ENCODE results near the gene FOLR3. TPM values are rescaled to one million over a fixed set of nuclear protein-coding genes. Genes with fewer than 3 reads are reported as not detected.
"Not testable (repeated sequence)": the region's sequence is repeated elsewhere in the genome, so short reads cannot be mapped to it uniquely, and the experiment has no call there.

The FOLR3 gene
- total RNA-seq, result not detected

DNA sequence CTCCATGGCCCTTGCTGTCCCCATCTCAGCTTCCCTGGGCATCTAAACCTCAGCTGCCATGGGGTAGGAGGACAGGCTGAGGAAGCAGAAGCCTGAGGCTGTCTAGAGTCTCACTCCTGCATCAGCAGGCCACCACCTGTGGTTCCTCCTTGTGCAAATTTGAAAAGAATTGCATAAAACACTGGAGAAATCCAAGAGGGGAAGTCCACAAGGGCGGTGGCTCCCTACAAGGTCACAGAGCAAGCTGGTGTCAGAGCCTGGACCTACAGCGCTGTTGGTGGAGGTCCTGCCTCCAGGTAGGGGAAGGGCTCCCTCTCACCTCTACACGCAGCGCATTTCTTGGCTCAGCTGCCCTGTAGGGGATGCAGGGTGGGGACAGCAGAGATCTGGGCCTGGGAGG, at the start of gene FOLR3:
Gene FOLR3, plus strand, starts transcription at position 253 of the 400 bp plus-strand sequence. CDS start 228 bp downstream, outside the sequence.
- H3K9me3 ChIP-seq; H3K4me3 ChIP-seq; H3K36me3 ChIP-seq (replicated peaks in 1 of 2; ENCODE audit: insufficient read depth in 1 of 2, low read depth in 2 of 2); ATAC-seq; H3K27ac ChIP-seq; H3K27me3 ChIP-seq; intact Hi-C loops (cut with DNase I); H3K4me1 ChIP-seq: not testable (repeated sequence)
- WGBS, 2 donors, result 66 to 70% methylated on average over 2 to 4 of the region's 4 CpGs
- peak in 1 of 4 donors; percentile 22 for DNase-seq

DNA sequence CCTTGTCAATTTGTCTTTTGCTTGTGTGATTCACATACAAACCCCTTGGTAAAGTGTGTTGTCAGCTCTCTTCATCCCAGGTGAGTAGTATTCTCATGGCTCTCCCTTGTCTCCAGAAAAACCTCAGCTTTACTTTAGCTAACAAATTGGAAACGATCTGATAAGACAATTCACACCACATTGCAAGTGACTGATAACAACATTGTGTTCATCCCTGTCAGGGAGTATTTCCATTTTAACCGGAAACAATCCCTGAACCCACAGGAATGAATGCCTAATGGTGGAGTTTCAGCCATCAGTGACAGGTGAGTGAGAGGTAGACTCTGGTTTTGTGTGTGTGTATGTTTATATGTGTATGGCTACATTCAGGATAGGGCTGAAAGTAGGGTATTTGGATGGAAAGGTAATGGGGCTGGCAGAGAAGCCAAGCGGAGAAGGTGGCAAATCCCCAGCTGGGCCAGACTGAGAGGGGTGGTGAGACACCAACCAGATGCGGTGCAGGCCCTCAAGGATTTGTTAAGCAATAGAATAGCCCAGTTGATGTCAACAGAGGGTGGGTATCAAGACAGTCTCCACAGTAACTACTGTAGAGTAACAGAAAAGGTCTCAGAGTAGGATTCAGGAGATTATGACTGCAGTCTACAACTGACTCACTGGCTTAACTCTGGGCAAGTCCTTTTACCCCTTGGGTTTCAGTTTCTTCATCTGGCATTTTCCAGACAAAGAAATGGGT, 47.3 kb upstream of the FOLR3 start:
- no peak for DNase-seq
- Histone ChIP-seq H3K36me3 (replicated peaks in 1 of 2; ENCODE audit: insufficient read depth in 1 of 2, low read depth in 2 of 2) (no peaks in the 10 kb centered on the region), H3K9me3 (no peaks in the 10 kb centered on the region), H3K4me3 (no peak overlapping the region), H3K4me1 (peaks cover 15% of the 10 kb centered on the region), H3K27me3 (no peaks in the 10 kb centered on the region), H3K27ac (no peak overlapping the region)
- WGBS, 2 donors, result 73 to 84% methylated on average over 4 of the region's 4 CpGs
- intact Hi-C loops (cut with DNase I), result no loop called here
- no peak for ATAC-seq
- TF ChIP-seq, protein P1, sequence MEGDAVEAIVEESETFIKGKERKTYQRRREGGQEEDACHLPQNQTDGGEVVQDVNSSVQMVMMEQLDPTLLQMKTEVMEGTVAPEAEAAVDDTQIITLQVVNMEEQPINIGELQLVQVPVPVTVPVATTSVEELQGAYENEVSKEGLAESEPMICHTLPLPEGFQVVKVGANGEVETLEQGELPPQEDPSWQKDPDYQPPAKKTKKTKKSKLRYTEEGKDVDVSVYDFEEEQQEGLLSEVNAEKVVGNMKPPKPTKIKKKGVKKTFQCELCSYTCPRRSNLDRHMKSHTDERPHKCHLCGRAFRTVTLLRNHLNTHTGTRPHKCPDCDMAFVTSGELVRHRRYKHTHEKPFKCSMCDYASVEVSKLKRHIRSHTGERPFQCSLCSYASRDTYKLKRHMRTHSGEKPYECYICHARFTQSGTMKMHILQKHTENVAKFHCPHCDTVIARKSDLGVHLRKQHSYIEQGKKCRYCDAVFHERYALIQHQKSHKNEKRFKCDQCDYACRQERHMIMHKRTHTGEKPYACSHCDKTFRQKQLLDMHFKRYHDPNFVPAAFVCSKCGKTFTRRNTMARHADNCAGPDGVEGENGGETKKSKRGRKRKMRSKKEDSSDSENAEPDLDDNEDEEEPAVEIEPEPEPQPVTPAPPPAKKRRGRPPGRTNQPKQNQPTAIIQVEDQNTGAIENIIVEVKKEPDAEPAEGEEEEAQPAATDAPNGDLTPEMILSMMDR (IDR thresholded peaks at IDR 0.05), result no peak
- no peak for TF ChIP-seq POLR2A (IDR thresholded peaks at IDR 0.05)

DNA sequence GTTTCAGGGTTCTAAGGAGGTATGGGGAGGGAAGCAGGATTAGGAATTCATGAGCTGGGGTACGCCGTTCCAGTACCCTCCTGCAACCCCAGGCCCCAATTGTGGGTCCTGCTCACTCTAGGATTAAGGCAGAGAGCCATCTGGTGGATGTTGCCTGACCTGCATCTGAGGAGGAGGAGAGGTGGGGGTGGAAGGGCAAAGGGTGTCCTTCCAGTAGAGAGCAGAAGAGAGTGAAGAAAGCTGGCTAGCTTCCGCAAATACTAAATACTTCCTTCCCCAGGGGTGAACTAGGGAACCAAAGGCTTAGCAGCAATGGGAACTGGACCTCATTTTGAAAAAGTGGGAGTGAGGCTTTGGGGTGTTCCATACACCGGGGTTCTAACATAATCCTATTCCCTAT, 44.2 kb upstream of the FOLR3 start:
- TF ChIP-seq, protein P1 (IDR thresholded peaks at IDR 0.05), result peak; percentile 55 to 98 (median 82)
- TF ChIP-seq POLR2A (IDR thresholded peaks at IDR 0.05), result no peak
- DNase-seq (peak; percentile 72 to 83 (median 79)), ATAC-seq (peak; percentile 93)
- Histone ChIP-seq H3K9me3 (no peaks in the 10 kb centered on the region), H3K4me1 (peaks cover 15% of the 10 kb centered on the region), H3K27ac (peak overlapping the region in 3 of 4 donors; percentile 28 to 57 (median 43)), H3K27me3 (no peaks in the 10 kb centered on the region), H3K4me3 (no peak overlapping the region), H3K36me3 (replicated peaks in 1 of 2; ENCODE audit: insufficient read depth in 1 of 2, low read depth in 2 of 2) (peaks cover 0 to 4% of the 10 kb centered on the region in 2 donors)
- intact Hi-C loops (cut with DNase I), result loop anchor here (5.0 kb wide), 1 partner anchor 64 kb away; no protein-coding TSS in a partner anchor
- 24 to 39% methylated on average over 4 of the region's 4 CpGs for WGBS, 2 donors

DNA sequence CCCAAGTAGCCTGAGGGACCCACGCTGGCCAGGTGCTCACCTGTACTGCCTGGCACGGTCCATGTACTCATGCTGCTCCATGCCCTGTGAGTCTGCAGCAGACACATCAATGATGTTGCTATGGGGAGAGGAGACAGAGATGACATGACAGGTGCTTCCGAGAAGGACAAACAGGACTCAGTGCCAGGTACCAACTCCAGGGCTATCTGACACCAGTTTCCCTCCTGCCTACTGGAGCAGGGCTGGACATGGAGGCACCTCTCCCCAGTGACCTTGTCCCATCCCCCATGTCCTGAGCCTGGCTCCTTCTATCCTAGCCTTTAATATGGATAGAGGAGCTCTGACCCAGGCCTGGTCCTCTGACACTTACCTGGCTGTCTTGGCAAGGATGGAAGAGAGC, 36.8 kb upstream of the FOLR3 start:
- ATAC-seq, result no peak
- Histone ChIP-seq H3K27ac (no peak overlapping the region), H3K4me1 (peaks cover 24% of the 10 kb centered on the region), H3K27me3 (no peaks in the 10 kb centered on the region), H3K36me3 (replicated peaks in 1 of 2; ENCODE audit: insufficient read depth in 1 of 2, low read depth in 2 of 2) (peaks cover 14 to 22% of the 10 kb centered on the region in 2 donors), H3K4me3 (no peak overlapping the region), H3K9me3 (no peaks in the 10 kb centered on the region)
- intact Hi-C loops (cut with DNase I), result no loop called here
- TF ChIP-seq POLR2A (IDR thresholded peaks at IDR 0.05), result no peak
- TF ChIP-seq, protein P1 (IDR thresholded peaks at IDR 0.05), result no peak
- no peak for DNase-seq
- WGBS, 2 donors, result 94 to 100% methylated on average over 2 to 3 of the region's 3 CpGs

DNA sequence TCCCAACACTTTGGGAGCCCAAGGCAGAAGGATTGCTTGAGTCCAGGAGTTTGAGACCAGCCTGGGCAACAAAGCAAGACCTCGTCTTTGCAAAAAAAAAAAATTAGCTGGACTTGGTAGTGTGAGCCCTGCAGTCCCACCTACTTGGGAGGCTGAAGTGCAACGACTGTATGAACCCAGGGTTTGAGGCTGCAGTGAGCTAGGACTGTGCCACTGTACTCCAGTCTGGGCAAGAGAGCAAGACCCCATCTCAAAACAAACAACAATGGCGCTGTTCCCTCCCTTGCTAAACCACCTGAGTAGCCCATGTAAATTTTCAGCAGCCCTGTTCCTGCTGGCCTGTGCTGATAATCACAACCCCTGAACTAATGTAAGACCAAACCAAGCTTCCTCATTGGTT, 35.5 kb upstream of the FOLR3 start:
- H3K9me3 ChIP-seq, result no peaks in the 10 kb centered on the region
- H3K27ac ChIP-seq, result no peak overlapping the region
- DNase-seq (no peak), ATAC-seq (no peak)
- TF ChIP-seq POLR2A (IDR thresholded peaks at IDR 0.05), result no peak
- TF ChIP-seq, protein P1 (IDR thresholded peaks at IDR 0.05), result no peak
- no peak overlapping the region for H3K4me3 ChIP-seq
- peaks cover 14 to 18% of the 10 kb centered on the region in 2 donors for H3K36me3 ChIP-seq (replicated peaks in 1 of 2; ENCODE audit: insufficient read depth in 1 of 2, low read depth in 2 of 2)
- intact Hi-C loops (cut with DNase I), result no loop called here
- H3K4me1 ChIP-seq, result peaks cover 27% of the 10 kb centered on the region
- 58 to 75% methylated on average over 3 of the region's 3 CpGs for WGBS, 2 donors
- H3K27me3 ChIP-seq, result no peaks in the 10 kb centered on the region

All from body of pancreas (tissue), 4 donors.